ENCODE data around the gene C1GALT1. TPM values are rescaled to one million over a fixed set of nuclear protein-coding genes. Genes with fewer than 3 reads are reported as not detected.

Gene C1GALT1
- total and polyA plus RNA-seq, 7 experiments from 2014 or later, result 47.9 to 60.1 (median 54.5) TPM

- peak overlapping the region; percentile 82 to 99 (median 95) for H3K27ac Mint-ChIP-seq
- peaks cover 40 to 76% (median 71%) of the 10 kb centered on the region in 7 donors for H3K4me1 Mint-ChIP-seq
- peak overlapping the region; percentile 56 to 91 (median 76) for H3K4me3 Mint-ChIP-seq
- POLR2A ChIA-PET, result interaction anchor here (0.8 to 4.9 kb wide), 7 partner anchors 10 to 482 kb away, joined by 3 to 109 read pairs (median 6); partner anchors contain the start of genes C1GALT1 and UMAD1
- H3K36me3 Mint-ChIP-seq, result peaks cover 0 to 46% (median 4%) of the 10 kb centered on the region in 5 donors
- CTCF ChIA-PET, result interaction anchor here (1.0 to 2.4 kb wide), 4 partner anchors 13 to 23 kb away, joined by 3 to 21 read pairs (median 5); partner anchors contain the start of gene C1GALT1
- no peak for ATAC-seq
- H3K27me3 Mint-ChIP-seq, result no peaks in the 10 kb centered on the region
- intact Hi-C loops (cut with micrococcal nuclease), result no loop called here
- Histone ChIP-seq H3K9me3 (ENCODE audit: control insufficient read depth in 2 of 3, low read length in 3 of 3) (peaks cover 0 to 5% (median 0%) of the 10 kb centered on the region in 3 experiments), H3K4me3 (ENCODE audit: low read length) (peak overlapping the region; percentile 15), H3K27me3 (ENCODE audit: control insufficient read depth in 2 of 2, insufficient read depth in 2 of 2, low read length in 2 of 2) (no peaks in the 10 kb centered on the region), H3K4me1 (ENCODE audit: control insufficient read depth in 2 of 2, insufficient read depth in 2 of 2, low read length in 2 of 2) (peaks cover 34 to 46% of the 10 kb centered on the region in 2 donors), H3K27ac (ENCODE audit: low read depth, low read length) (peak overlapping the region; percentile 53), H3K36me3 (ENCODE audit: control insufficient read depth in 2 of 3, insufficient read depth in 3 of 3, low read length in 3 of 3) (no peaks in the 10 kb centered on the region)
- H3K9me3 Mint-ChIP-seq, result peaks cover 0 to 21% (median 9%) of the 10 kb centered on the region in 11 donors
- no peak for DNase-seq
Measured at GRCh38 chr7:7159063-7159658, 23.2 kb upstream of the C1GALT1 start.

- Mint-ChIP-seq H3K9me3 (peaks cover 0 to 14% (median 3%) of the 10 kb centered on the region in 11 donors), H3K36me3 (peaks cover 0 to 43% (median 8%) of the 10 kb centered on the region in 5 donors), H3K4me3 (peak overlapping the region in 5 of 10 donors; percentile 10 to 61 (median 44)), H3K4me1 (peaks cover 21 to 62% (median 53%) of the 10 kb centered on the region in 7 donors), H3K27ac (peak overlapping the region in 8 of 9 donors; percentile 3 to 71 (median 35)), H3K27me3 (no peaks in the 10 kb centered on the region)
- Histone ChIP-seq H3K4me1 (ENCODE audit: control insufficient read depth in 2 of 2, insufficient read depth in 2 of 2, low read length in 2 of 2) (peaks cover 8 to 25% of the 10 kb centered on the region in 2 donors), H3K27me3 (ENCODE audit: control insufficient read depth in 2 of 2, insufficient read depth in 2 of 2, low read length in 2 of 2) (no peaks in the 10 kb centered on the region), H3K36me3 (ENCODE audit: control insufficient read depth in 2 of 3, insufficient read depth in 3 of 3, low read length in 3 of 3) (no peaks in the 10 kb centered on the region), H3K4me3 (ENCODE audit: low read length) (no peak overlapping the region), H3K9me3 (ENCODE audit: control insufficient read depth in 2 of 3, low read length in 3 of 3) (no peaks in the 10 kb centered on the region), H3K27ac (ENCODE audit: low read depth, low read length) (no peak overlapping the region)
- ATAC-seq, result no peak
- ChIA-PET CTCF (interaction anchor here (0.5 to 2.1 kb wide), 4 partner anchors 10 to 881 kb away, joined by 4 to 8 read pairs (median 4); no protein-coding TSS in a partner anchor), POLR2A (interaction anchor here (0.9 to 2.3 kb wide), 6 partner anchors 10 to 825 kb away, joined by 3 to 18 read pairs (median 4); partner anchors contain the start of gene C1GALT1)
- DNase-seq, result no peak
- intact Hi-C loops (cut with micrococcal nuclease), result no loop called here
Measured at GRCh38 chr7:7164591-7164990, 17.8 kb upstream of the C1GALT1 start.

- peak overlapping the region in 7 of 10 donors; percentile 7 to 59 (median 34) for H3K4me3 Mint-ChIP-seq
- DNase-seq (no peak), ATAC-seq (no peak)
- H3K9me3 ChIP-seq (ENCODE audit: control insufficient read depth in 2 of 3, low read length in 3 of 3), result no peaks in the 10 kb centered on the region
- no peaks in the 10 kb centered on the region for H3K27me3 ChIP-seq (ENCODE audit: control insufficient read depth in 2 of 2, insufficient read depth in 2 of 2, low read length in 2 of 2)
- H3K27ac ChIP-seq (ENCODE audit: low read depth, low read length), result no peak overlapping the region
- no peak overlapping the region for H3K4me3 ChIP-seq (ENCODE audit: low read length)
- peaks cover 14 to 54% (median 48%) of the 10 kb centered on the region in 7 donors for H3K4me1 Mint-ChIP-seq
- intact Hi-C loops (cut with micrococcal nuclease), result loop anchor here in 1 of 2 donors (1.0 kb wide), 1 partner anchor 8 kb away; no protein-coding TSS in a partner anchor
- peaks cover 0 to 13% (median 4%) of the 10 kb centered on the region in 11 donors for H3K9me3 Mint-ChIP-seq
- peak overlapping the region in 8 of 9 donors; percentile 16 to 71 (median 38) for H3K27ac Mint-ChIP-seq
- POLR2A ChIA-PET, result interaction anchor here (0.8 to 2.3 kb wide), 4 partner anchors 8 to 60 kb away, joined by 3 to 18 read pairs (median 4); partner anchors contain the start of gene C1GALT1
- H3K4me1 ChIP-seq (ENCODE audit: control insufficient read depth in 2 of 2, insufficient read depth in 2 of 2, low read length in 2 of 2), result peaks cover 0 to 18% of the 10 kb centered on the region in 2 donors
- CTCF ChIA-PET, result interaction anchor here (0.8 to 2.1 kb wide), 3 partner anchors 11 to 62 kb away, joined by 3 to 8 read pairs (median 4); no protein-coding TSS in a partner anchor
- H3K36me3 ChIP-seq (ENCODE audit: control insufficient read depth in 2 of 3, insufficient read depth in 3 of 3, low read length in 3 of 3), result no peaks in the 10 kb centered on the region
- peaks cover 0 to 41% (median 16%) of the 10 kb centered on the region in 5 donors for H3K36me3 Mint-ChIP-seq
- H3K27me3 Mint-ChIP-seq, result no peaks in the 10 kb centered on the region
Measured at GRCh38 chr7:7165372-7165771, 17.0 kb upstream of the C1GALT1 start.

DNA sequence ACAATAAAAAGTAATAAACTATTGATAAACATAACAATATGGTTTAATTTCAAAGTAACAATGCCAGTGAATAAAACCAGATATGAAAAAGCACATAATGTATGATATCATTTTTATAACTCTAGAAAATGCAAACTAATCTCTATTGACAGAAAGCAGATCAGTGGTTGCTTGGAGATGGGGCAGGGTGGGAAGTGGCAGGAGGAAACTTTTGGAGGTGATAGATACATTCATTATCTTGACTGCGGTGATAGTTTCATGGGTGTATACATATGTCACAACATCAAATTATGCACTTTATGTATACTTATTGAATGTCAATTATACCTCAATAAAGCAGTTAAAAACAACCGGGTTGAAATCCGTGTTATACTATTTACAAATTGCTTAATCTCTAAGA lies 16.0 kb upstream of the C1GALT1 start:
- Histone ChIP-seq H3K27me3 (ENCODE audit: control insufficient read depth in 2 of 2, insufficient read depth in 2 of 2, low read length in 2 of 2) (no peaks in the 10 kb centered on the region), H3K27ac (ENCODE audit: low read depth, low read length) (no peak overlapping the region), H3K9me3 (ENCODE audit: control insufficient read depth in 2 of 3, low read length in 3 of 3) (no peaks in the 10 kb centered on the region), H3K4me1 (ENCODE audit: control insufficient read depth in 2 of 2, insufficient read depth in 2 of 2, low read length in 2 of 2) (peaks cover 0 to 15% of the 10 kb centered on the region in 2 donors), H3K4me3 (ENCODE audit: low read length) (no peak overlapping the region), H3K36me3 (ENCODE audit: control insufficient read depth in 2 of 3, insufficient read depth in 3 of 3, low read length in 3 of 3) (no peaks in the 10 kb centered on the region)
- POLR2A ChIA-PET, result interaction anchor here (0.7 to 3.0 kb wide), 3 partner anchors 9 to 15 kb away, joined by 3 to 16 read pairs (median 5); partner anchors contain the start of gene C1GALT1
- DNase-seq, result no peak
- peak overlapping the region in 1 of 9 donors; percentile 60 for H3K27ac Mint-ChIP-seq
- CTCF ChIA-PET, result interaction anchor here (1.1 kb wide), 1 partner anchor 63 kb away, joined by 4 read pairs; no protein-coding TSS in a partner anchor
- H3K4me1 Mint-ChIP-seq, result peaks cover 14 to 50% (median 39%) of the 10 kb centered on the region in 7 donors
- no peak for ATAC-seq
- H3K4me3 Mint-ChIP-seq, result no peak overlapping the region
- peaks cover 0 to 18% (median 8%) of the 10 kb centered on the region in 11 donors for H3K9me3 Mint-ChIP-seq
- H3K27me3 Mint-ChIP-seq, result no peaks in the 10 kb centered on the region
- H3K36me3 Mint-ChIP-seq, result peaks cover 0 to 41% (median 16%) of the 10 kb centered on the region in 5 donors
- intact Hi-C loops (cut with micrococcal nuclease), result no loop called here

DNA sequence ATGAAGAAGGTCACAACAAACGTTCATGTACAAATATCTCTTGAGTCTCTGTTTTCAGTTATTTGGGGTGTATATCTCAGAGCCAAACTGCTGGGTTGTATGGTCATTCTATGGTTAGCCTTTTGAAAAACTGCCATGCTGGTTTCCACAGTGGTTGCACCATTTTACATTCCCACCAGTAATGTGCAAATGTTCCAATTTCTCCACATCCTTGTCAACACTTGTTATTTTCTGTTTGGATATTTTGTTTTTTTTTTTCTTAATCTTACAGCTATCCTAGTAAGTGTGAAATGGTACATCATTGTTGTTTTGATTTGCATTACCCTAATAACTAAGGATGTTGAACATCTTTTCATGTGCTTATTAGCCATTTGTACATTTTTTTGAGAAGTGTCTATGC lies 13.0 kb upstream of the C1GALT1 start:
- Mint-ChIP-seq H3K4me1 (peaks cover 17 to 62% (median 49%) of the 10 kb centered on the region in 7 donors), H3K4me3 (no peak overlapping the region), H3K27ac (peak overlapping the region in 1 of 9 donors; percentile 68), H3K9me3 (peaks cover 4 to 38% (median 19%) of the 10 kb centered on the region in 11 donors), H3K36me3 (peaks cover 9 to 43% (median 29%) of the 10 kb centered on the region in 5 donors), H3K27me3 (no peaks in the 10 kb centered on the region)
- DNase-seq (no peak), ATAC-seq (no peak)
- Histone ChIP-seq H3K27ac (ENCODE audit: low read depth, low read length) (no peak overlapping the region), H3K4me1 (ENCODE audit: control insufficient read depth in 2 of 2, insufficient read depth in 2 of 2, low read length in 2 of 2) (peaks cover 0 to 15% of the 10 kb centered on the region in 2 donors), H3K4me3 (ENCODE audit: low read length) (no peak overlapping the region), H3K36me3 (ENCODE audit: control insufficient read depth in 2 of 3, insufficient read depth in 3 of 3, low read length in 3 of 3) (no peaks in the 10 kb centered on the region), H3K27me3 (ENCODE audit: control insufficient read depth in 2 of 2, insufficient read depth in 2 of 2, low read length in 2 of 2) (no peaks in the 10 kb centered on the region), H3K9me3 (ENCODE audit: control insufficient read depth in 2 of 3, low read length in 3 of 3) (peaks cover 0 to 4% (median 4%) of the 10 kb centered on the region in 3 experiments)
- intact Hi-C loops (cut with micrococcal nuclease), result no loop called here
- POLR2A ChIA-PET, result interaction anchor here (0.6 to 3.0 kb wide), 5 partner anchors 9 to 12 kb away, joined by 3 to 16 read pairs (median 4); partner anchors contain the start of gene C1GALT1
- CTCF ChIA-PET, result no interaction called here

DNA sequence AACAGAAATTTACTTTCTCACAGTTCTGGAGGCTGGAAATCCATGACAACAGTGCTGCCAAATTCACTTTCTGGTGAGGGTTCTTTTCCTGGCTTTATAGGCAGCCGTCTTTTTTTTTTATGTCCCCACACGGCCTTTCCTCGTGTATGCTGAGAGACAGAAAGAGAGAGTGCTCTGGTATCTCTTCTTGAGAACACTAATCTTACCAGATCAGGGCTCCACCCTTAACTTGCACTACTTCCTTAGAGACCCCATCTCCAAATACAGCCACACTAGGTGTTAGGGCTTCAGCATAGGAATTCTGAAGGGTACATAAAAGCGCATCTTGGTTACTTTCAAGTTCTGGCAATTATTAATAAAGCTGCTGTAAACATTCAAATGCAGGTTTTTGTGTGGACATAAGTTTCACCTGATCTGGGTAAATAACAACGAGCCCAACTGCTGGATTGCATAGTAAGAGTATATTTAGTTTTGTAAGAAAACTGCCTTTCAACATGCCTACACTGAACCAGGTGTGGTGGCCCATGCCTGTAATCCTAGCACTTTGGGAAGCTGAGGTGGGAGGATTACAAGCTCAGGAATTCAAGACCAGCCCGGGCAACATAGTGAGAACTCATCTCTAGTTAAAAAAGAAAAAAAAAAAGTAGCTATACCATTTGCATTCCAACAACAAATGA lies 8.2 kb upstream of the C1GALT1 start:
- Mint-ChIP-seq H3K4me3 (no peak overlapping the region), H3K4me1 (peaks cover 5 to 46% (median 33%) of the 10 kb centered on the region in 7 donors), H3K27ac (peak overlapping the region in 1 of 9 donors; percentile 17), H3K9me3 (peaks cover 4 to 45% (median 22%) of the 10 kb centered on the region in 11 donors), H3K36me3 (peaks cover 9 to 42% (median 30%) of the 10 kb centered on the region in 5 donors), H3K27me3 (no peaks in the 10 kb centered on the region)
- no peaks in the 10 kb centered on the region for H3K27me3 ChIP-seq (ENCODE audit: control insufficient read depth in 2 of 2, insufficient read depth in 2 of 2, low read length in 2 of 2)
- H3K27ac ChIP-seq (ENCODE audit: low read depth, low read length), result no peak overlapping the region
- H3K4me1 ChIP-seq (ENCODE audit: control insufficient read depth in 2 of 2, insufficient read depth in 2 of 2, low read length in 2 of 2), result no peaks in the 10 kb centered on the region
- no peak for ATAC-seq
- intact Hi-C loops (cut with micrococcal nuclease), result no loop called here
- H3K9me3 ChIP-seq (ENCODE audit: control insufficient read depth in 2 of 3, low read length in 3 of 3), result peaks cover 0 to 4% (median 4%) of the 10 kb centered on the region in 3 experiments
- no peak overlapping the region for H3K4me3 ChIP-seq (ENCODE audit: low read length)
- no peaks in the 10 kb centered on the region for H3K36me3 ChIP-seq (ENCODE audit: control insufficient read depth in 2 of 3, insufficient read depth in 3 of 3, low read length in 3 of 3)
- POLR2A ChIA-PET, result interaction anchor here (0.7 to 2.4 kb wide), 8 partner anchors 8 to 112 kb away, joined by 3 to 14 read pairs (median 4); partner anchors contain the start of gene C1GALT1
- CTCF ChIA-PET, result interaction anchor here (0.7 to 1.3 kb wide), 4 partner anchors 8 to 711 kb away, joined by 3 to 5 read pairs (median 3); no protein-coding TSS in a partner anchor
- no peak for DNase-seq
